SH-SY5Y (cell line): ENCODE data around the gene USP32.
A peak's percentile ranks its signal among the peaks of the same experiment; 100 is the strongest.

Experiments used
- GATA2 ChIP-seq: IDR thresholded peaks from 2 replicates; pipeline ENCODE4 v1.6.1; 2011; ENCODE audit warnings: mild to moderate bottlenecking, low read depth, low read length
- GATA3 ChIP-seq: IDR thresholded peaks from 2 replicates; pipeline ENCODE4 v1.6.1; 2011; ENCODE audit warnings: low read depth, mild to moderate bottlenecking, low read length, moderate library complexity

Gene USP32

DNA sequence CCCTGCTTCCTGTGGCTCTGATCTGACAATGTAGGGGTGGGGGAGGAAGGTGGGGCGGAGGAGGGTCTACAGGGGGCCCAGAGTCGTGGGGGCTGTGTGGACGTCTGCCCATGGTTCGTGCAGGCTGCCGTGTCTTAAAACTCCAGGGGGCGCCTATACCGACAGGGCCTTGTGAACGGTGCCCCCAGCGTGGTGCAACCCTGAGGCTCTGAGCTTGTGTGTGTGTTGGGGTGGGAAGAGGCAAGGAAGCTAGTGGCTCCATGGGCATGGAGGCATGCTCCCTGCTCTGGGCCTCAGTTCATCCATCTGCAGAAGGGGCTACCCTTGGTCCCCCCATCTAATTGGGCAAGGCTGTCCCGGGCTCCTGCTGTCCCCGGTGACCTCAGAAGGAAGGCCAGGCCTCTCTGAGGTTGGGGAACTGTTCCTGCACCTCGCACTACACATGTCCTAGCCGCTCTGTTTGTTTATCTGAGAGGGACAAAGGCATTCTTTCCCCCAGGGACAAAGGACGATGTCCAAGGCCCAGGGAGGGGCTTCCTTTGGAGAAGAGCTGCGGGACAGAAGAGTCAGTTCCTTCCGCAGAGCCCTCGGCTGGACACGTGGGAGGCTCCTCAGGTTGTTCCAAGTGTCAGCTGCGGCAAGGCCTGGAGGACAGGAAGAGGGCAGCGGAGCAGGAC lies 228.7 kb downstream of the USP32 start:
- TF ChIP-seq GATA3 (no peak), GATA2 (no peak)

DNA sequence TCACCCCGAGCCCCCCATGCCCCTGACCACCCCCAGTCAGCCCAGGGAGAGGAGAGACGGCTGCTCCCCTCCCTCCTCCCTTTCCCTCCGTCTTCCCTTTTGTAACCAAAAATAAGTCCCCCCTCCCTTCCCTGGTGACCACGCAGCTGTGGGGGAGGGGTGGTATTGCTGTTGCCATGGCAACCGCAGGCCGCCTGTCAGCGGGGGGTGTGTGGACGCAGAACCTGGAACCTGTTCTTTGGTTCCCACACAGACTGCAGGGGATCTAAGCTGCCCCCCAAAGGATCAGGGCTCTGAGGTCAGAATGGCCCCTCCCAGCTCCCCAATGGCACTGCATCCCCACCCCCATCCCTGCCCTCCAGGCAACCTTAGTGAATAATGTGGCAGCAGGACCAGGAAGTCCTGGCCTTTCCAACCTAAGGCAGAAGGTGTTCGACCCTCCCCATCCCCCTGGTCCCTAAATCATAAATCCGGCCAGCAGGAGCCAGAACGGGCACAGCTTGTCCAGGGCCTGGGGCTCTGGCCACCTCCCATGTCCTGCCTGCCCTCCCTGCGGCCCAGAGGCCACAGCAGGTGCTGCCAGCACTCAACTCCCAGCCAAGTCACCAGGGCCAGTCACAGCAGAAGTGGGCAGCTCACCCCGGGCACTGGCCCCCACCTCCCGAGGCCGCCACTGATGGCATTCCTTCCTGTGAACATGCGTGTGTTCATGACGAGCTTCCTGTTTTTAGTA lies 230.2 kb downstream of the USP32 start:
- TF ChIP-seq GATA2 (no peak), GATA3 (no peak)

DNA sequence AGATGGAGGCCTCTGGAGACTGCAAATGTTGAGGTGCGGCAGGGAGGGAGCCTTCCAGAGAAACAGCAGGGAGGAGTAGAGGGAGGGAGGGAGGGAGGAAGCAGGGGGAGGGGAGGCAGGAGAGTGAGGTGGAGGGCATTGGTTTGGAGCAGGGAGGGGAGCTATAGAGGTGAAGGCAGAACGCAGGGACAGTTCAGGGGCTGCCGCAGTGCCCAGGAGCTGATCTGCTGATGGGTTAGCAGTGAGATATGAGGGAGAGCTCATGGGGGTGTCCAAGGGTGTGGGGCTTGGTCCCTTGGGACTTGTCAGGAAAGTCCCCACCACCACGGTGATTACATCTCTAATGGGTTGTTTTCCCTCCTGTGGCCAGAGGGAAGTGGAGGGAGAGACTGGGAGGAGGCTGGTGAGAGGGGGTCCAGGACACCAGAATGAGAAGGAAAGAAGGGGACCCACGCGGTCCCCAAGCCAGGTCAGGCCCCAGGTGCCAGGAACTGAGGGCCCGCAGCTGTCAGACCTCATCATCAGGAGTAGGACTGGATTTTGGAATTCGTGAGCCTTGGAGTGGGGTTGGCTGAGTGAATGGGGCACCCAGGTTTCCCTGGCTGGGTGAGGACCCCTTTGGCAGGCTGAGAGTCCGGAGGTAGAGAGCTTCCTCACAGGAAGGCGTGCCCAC lies 231.0 kb downstream of the USP32 start:
- TF ChIP-seq GATA2, result no peak

GRCh38 chr17:60159479-60159866 lies 232.5 kb downstream of the USP32 start:
- TF ChIP-seq GATA3 (no peak), GATA2 (no peak)

DNA sequence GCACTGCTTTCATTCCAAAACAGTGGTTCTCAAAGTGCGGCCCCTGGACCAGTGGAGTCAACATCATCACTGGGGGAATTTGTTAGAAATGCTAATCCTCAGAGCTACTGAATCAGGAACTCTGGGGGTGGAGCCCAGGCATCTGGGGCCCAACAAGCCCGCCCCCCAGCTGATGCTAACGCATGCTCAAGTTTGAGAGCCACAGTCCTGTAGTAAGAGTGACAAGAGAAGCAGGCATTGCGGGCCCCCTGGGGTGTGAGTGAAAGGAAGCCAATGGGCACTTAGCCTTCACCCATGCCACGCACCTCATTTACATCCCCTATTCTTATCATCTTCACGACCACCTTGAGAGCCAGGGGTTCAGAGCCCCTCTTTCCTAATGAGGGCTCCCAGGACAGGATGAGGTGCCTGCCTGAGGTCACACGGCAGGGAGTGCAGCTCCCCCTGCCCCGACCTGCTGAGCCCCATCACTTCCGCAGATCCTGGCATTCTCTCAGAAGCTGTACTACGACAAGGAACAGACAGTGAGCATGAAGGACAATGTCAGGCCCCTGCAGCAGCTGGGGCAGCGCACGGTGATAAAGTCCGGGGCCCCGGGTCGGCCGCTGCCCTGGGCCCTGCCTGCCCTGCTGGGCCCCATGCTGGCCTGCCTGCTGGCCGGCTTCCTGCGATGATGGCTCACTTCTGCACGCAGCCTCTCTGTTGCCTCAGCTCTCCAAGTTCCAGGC lies 233.0 kb downstream of the USP32 start:
- TF ChIP-seq GATA2 (no peak), GATA3 (no peak)

DNA sequence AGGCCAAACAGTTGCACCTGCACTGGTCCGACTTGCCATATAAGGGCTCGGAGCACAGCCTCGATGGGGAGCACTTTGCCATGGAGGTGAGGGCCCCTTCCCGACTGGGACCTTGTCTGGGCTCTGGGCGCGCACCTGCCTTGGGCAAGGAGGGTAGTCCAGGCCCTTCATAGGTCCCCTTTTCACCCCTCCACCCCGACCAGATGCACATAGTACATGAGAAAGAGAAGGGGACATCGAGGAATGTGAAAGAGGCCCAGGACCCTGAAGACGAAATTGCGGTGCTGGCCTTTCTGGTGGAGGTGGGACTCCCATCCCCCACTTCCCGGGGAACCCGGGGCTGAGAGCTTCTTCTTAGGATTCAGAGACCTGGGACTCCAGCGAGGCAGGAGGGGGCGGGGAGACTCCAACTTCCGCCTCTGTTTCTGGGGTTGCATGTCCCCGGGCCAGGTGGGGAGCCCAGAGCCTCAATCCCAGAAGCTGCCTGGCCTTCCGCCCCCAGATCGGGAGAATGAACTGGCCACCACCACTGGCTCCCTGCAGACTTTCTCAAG lies 234.4 kb downstream of the USP32 start:
- no peak for TF ChIP-seq GATA3
- no peak for TF ChIP-seq GATA2

DNA sequence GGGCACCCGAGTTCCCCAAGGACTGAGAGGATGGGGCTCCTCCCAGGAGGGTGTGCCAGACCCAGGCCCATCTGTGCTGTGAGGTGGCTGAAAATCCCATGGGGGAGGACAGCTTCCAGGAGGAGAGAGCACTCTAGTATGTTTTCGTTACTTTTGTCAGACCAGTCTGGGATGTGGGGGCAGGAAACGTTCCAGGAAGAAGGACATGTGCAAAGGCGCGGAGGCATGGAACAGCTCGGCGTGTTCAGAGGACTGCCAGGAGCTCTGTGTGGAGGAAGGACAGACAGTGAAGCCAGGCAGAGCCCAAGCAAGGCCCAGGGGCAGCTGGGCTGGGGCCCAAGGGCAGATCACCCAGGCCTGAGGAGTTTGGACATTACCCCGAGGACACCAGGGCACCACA lies 235.2 kb downstream of the USP32 start:
- TF ChIP-seq GATA3, result no peak
- no peak for TF ChIP-seq GATA2

- TF ChIP-seq GATA3, result no peak
Measured at GRCh38 chr17:60155815-60156214, 236.1 kb downstream of the USP32 start.

DNA sequence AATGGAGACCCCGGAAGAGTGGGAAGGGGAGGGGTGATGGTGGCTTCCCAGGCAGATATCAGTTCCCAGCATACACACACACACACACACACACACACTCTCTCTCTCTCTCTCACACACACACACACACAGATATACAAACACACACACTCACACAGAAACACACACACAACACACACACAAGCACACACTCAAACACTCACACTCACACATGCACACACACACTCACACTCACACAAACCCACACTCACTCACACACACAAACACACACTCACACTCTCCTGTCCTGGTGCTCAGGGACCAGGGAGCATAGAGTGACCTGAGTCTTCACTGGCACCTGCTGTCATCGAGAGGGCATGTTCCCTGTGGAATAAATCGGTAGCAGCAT lies 236.5 kb downstream of the USP32 start:
- no peak for TF ChIP-seq GATA3
- no peak for TF ChIP-seq GATA2

DNA sequence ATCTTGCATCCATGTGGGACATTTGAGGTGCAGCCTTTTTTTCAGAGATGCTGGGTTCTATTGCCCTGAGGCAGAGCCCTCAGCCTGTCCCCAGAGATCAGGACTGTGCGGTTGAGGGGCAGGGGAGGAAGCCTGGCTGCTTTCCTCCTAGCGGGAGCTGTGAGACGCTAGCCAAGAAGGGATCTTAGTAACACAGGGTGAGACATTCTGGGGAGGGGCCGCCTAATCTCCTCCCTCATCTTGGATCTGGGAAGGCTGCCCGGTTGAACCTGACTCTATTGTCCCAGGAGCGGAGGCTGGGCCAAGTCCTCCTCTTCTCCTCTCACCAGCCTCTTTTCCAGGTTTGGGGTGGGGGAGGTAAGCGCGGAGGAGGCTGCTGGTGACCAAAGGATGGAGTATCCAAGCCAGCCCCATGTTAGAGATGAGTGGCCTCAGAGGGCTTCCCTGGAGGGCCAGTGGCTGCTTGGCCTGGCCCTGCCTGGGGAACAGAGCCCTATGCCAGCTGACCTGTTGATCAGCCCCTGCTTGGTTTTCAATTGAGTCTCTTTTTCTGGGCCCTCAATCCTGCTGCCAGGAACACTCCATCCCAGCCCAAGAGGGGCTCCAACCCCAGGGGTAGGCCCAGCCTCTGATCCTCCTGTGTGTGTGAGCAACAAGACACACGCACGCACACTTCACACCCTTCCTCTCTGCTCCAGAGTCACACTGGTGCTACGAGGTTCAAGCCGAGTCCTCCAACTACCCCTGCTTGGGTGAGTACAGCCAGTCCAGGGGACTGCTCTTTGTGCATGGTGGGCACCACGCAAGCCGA lies 237.1 kb downstream of the USP32 start:
- TF ChIP-seq GATA2 (0 out of 2 replicates have a peak, but pooled peaks have one; percentile 5), GATA3 (no peak)

- TF ChIP-seq GATA3, result no peak
- no peak for TF ChIP-seq GATA2
Measured at GRCh38 chr17:60153606-60154390, 238.1 kb downstream of the USP32 start.

- TF ChIP-seq GATA2, result no peak
- no peak for TF ChIP-seq GATA3
Measured at GRCh38 chr17:60151355-60151754, 240.6 kb downstream of the USP32 start.
